ENCODE results near the gene ADCY2.

Gene ADCY2

DNA sequence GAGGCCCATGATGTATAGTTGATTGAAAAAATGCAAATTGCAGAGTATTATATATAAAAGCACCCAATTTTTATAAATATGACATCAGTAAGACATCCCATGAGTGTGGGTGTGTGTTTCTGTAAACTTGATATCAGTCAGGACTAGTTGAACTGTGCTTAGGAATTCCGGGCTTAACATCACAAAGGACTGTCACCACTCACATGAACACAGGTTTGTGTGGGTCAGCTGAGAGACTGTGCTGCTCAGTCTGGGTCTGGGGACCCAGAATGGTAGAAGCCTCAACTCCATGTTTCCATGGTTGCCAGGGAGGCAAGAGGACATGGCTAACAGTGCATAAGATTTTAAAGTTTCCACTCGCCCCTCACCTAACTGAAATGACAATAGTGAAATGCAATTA is 120.3 kb downstream of the ADCY2 start:
- Histone ChIP-seq H3K4me3 (replicated peaks; ENCODE audit: insufficient read depth, low read length) (no peak overlapping the region), H3K27me3 (ENCODE audit: insufficient read depth, poor library complexity, severe bottlenecking) (no peaks in the 10 kb centered on the region), H3K27ac (replicated peaks) (no peak overlapping the region)
- DNase-seq (ENCODE audit: low read depth in 1 of 2, low spot score in 1 of 2) = no peak
- TF ChIP-seq, protein P1, sequence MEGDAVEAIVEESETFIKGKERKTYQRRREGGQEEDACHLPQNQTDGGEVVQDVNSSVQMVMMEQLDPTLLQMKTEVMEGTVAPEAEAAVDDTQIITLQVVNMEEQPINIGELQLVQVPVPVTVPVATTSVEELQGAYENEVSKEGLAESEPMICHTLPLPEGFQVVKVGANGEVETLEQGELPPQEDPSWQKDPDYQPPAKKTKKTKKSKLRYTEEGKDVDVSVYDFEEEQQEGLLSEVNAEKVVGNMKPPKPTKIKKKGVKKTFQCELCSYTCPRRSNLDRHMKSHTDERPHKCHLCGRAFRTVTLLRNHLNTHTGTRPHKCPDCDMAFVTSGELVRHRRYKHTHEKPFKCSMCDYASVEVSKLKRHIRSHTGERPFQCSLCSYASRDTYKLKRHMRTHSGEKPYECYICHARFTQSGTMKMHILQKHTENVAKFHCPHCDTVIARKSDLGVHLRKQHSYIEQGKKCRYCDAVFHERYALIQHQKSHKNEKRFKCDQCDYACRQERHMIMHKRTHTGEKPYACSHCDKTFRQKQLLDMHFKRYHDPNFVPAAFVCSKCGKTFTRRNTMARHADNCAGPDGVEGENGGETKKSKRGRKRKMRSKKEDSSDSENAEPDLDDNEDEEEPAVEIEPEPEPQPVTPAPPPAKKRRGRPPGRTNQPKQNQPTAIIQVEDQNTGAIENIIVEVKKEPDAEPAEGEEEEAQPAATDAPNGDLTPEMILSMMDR (IDR thresholded peaks at IDR 0.05; ENCODE audit: insufficient read depth, low read length) = no peak
- TF ChIP-seq, protein P2, sequence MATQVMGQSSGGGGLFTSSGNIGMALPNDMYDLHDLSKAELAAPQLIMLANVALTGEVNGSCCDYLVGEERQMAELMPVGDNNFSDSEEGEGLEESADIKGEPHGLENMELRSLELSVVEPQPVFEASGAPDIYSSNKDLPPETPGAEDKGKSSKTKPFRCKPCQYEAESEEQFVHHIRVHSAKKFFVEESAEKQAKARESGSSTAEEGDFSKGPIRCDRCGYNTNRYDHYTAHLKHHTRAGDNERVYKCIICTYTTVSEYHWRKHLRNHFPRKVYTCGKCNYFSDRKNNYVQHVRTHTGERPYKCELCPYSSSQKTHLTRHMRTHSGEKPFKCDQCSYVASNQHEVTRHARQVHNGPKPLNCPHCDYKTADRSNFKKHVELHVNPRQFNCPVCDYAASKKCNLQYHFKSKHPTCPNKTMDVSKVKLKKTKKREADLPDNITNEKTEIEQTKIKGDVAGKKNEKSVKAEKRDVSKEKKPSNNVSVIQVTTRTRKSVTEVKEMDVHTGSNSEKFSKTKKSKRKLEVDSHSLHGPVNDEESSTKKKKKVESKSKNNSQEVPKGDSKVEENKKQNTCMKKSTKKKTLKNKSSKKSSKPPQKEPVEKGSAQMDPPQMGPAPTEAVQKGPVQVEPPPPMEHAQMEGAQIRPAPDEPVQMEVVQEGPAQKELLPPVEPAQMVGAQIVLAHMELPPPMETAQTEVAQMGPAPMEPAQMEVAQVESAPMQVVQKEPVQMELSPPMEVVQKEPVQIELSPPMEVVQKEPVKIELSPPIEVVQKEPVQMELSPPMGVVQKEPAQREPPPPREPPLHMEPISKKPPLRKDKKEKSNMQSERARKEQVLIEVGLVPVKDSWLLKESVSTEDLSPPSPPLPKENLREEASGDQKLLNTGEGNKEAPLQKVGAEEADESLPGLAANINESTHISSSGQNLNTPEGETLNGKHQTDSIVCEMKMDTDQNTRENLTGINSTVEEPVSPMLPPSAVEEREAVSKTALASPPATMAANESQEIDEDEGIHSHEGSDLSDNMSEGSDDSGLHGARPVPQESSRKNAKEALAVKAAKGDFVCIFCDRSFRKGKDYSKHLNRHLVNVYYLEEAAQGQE (IDR thresholded peaks at IDR 0.05; ENCODE audit: insufficient replicate concordance, low read depth) = no peak

DNA sequence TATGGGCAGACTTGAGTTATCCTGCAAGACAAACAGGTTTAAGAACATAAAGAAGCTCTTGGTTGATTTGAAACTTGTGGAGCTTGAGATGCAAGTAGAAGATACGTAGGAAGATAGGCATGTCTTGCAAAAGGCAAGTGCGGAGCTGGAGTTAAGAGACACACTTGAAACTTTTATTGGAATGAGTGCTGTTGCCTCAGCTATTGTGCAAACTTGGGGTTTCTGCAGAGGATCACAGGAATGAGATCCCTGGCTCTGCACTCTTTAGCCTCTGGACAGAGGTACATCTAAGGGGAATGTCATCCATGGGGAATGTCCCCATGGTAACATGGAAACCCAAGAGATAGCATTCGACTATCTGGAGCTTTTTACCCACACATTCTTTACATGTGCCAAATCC is 121.1 kb downstream of the ADCY2 start:
- no peak for DNase-seq (ENCODE audit: low read depth in 1 of 2, low spot score in 1 of 2)
- TF ChIP-seq POLR2AphosphoS5 (IDR thresholded peaks at IDR 0.05; ENCODE audit: low read depth) (no peak), GABPA (IDR thresholded peaks at IDR 0.05; ENCODE audit: low read depth) (no peak), SPI1 (IDR thresholded peaks at IDR 0.05; ENCODE audit: borderline replicate concordance, low read depth) (no peak)
- TF ChIP-seq, protein P2 (IDR thresholded peaks at IDR 0.05; ENCODE audit: insufficient replicate concordance, low read depth) = no peak
- TF ChIP-seq, protein P1 (IDR thresholded peaks at IDR 0.05; ENCODE audit: insufficient read depth, low read length) = no peak
- Histone ChIP-seq H3K27ac (replicated peaks) (no peak overlapping the region), H3K27me3 (ENCODE audit: insufficient read depth, poor library complexity, severe bottlenecking) (no peaks in the 10 kb centered on the region), H3K4me3 (replicated peaks; ENCODE audit: insufficient read depth, low read length) (no peak overlapping the region)

DNA sequence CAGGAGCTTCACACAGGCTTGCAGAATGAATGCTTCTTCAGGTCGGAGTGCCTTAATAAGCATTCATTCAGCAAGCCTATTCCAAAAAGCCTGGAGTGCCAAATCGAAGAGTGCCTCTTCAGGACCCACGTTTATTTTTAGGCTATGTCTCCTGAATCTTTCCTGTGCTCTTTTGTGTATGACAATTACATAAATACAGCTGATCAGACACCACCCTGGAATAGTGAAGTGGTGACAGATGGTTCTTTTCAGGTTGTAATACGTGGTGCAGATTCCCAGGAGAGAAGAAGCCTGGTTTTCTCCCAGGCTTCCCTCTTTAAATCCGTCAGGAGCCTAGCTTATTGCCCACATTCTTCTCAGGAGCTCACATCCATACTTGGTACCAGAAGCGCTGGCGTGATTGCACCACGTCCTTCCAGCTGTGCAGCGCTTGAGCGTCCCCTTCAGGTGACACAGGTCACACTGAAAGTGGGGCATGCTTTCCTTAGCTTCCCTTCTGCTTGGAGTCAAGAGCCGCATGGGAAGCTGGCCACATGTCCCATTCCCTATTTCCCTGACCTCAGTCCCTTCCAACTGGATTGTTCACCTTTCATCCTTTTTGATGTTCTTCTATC is 123.1 kb downstream of the ADCY2 start:
- Histone ChIP-seq H3K27ac (replicated peaks) (no peak overlapping the region), H3K27me3 (ENCODE audit: insufficient read depth, poor library complexity, severe bottlenecking) (no peaks in the 10 kb centered on the region), H3K4me3 (replicated peaks; ENCODE audit: insufficient read depth, low read length) (no peak overlapping the region)
- TF ChIP-seq, protein P2 (IDR thresholded peaks at IDR 0.05; ENCODE audit: insufficient replicate concordance, low read depth) = no peak
- TF ChIP-seq SPI1 (IDR thresholded peaks at IDR 0.05; ENCODE audit: borderline replicate concordance, low read depth) = no peak
- DNase-seq (ENCODE audit: low read depth in 1 of 2, low spot score in 1 of 2) = no peak

All from HL-60 (cell line).